ENCODE results near the gene RRAGD. TPM values are rescaled to one million over a fixed set of nuclear protein-coding genes. Genes with fewer than 3 reads are reported as not detected.

Gene RRAGD, protein sequence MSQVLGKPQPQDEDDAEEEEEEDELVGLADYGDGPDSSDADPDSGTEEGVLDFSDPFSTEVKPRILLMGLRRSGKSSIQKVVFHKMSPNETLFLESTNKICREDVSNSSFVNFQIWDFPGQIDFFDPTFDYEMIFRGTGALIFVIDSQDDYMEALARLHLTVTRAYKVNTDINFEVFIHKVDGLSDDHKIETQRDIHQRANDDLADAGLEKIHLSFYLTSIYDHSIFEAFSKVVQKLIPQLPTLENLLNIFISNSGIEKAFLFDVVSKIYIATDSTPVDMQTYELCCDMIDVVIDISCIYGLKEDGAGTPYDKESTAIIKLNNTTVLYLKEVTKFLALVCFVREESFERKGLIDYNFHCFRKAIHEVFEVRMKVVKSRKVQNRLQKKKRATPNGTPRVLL
- polyA plus RNA-seq (2013, experiment 1 of 2) = 4.5 TPM
- 4.6 TPM for polyA plus RNA-seq (2013, experiment 2 of 2)

- H3K4me1 ChIP-seq (ENCODE audit: control insufficient read depth, insufficient read depth, low read length, poor library complexity, severe bottlenecking) = peaks cover 10% of the 10 kb centered on the region
- H3K9me3 ChIP-seq (ENCODE audit: control insufficient read depth, low read length) = no peaks in the 10 kb centered on the region
- H3K4me3 ChIP-seq (ENCODE audit: extremely low read depth, insufficient read depth, low read length, poor library complexity, severe bottlenecking) = peak within 1 kb of the TSS; percentile 62
- no peak within 1 kb of the TSS for H3K27ac ChIP-seq (ENCODE audit: low read depth, low read length, severe bottlenecking)
- H3K36me3 ChIP-seq (ENCODE audit: control insufficient read depth, insufficient read depth, low read length) = no peaks in the 10 kb centered on the region
- 3 to 4% methylated on average over 42 to 54 of the region's 85 CpGs for WGBS, 2 experiments (ENCODE audit: insufficient coverage in 2 of 2)
These were observed at the start of gene RRAGD for GRCh38 chr6:89412071-89413005. Gene RRAGD, minus strand, starts transcription at chr6:89412273. Its CDS starts 280 bp downstream, at chr6:89411993.

DNA sequence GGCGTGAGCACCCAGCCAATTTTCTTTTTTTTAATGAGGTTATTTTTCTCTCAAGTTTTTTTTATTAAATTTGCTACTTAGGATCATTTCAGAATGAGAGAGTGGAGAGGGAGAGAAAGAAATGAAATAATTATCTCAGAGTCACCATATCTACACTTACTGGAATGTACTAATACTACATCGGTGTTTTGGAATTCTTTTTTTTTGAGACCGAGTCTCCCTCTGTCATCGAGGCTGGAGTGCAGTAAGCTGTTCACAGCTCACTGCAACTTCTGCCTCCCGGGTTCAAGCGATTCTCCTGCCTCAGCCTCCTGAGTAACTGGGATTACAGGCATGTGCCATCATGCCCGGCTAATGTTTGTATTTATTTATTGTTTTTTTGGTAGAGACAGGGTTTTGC lies 48.6 kb upstream of the RRAGD start:
- Histone ChIP-seq H3K9me3 (ENCODE audit: control insufficient read depth, low read length) (no peaks in the 10 kb centered on the region), H3K4me3 (ENCODE audit: extremely low read depth, insufficient read depth, low read length, poor library complexity, severe bottlenecking) (no peak overlapping the region), H3K4me1 (ENCODE audit: control insufficient read depth, insufficient read depth, low read length, poor library complexity, severe bottlenecking) (no peaks in the 10 kb centered on the region), H3K27ac (ENCODE audit: low read depth, low read length, severe bottlenecking) (no peak overlapping the region), H3K36me3 (ENCODE audit: control insufficient read depth, insufficient read depth, low read length) (no peaks in the 10 kb centered on the region)
- WGBS, 2 experiments (ENCODE audit: insufficient coverage in 2 of 2) = 89 to 94% methylated on average over 5 to 6 of the region's 7 CpGs

- Histone ChIP-seq H3K4me1 (ENCODE audit: control insufficient read depth, insufficient read depth, low read length, poor library complexity, severe bottlenecking) (no peaks in the 10 kb centered on the region), H3K4me3 (ENCODE audit: extremely low read depth, insufficient read depth, low read length, poor library complexity, severe bottlenecking) (no peak overlapping the region)
- no CpG with 5 or more reads among the region's 1 CpG for WGBS, 2 experiments (ENCODE audit: insufficient coverage in 2 of 2)
These were observed 47.4 kb upstream of the RRAGD start for GRCh38 chr6:89459501-89459900.

GRCh38 chr6:89458704-89459103 lies 46.6 kb upstream of the RRAGD start:
- H3K9me3 ChIP-seq (ENCODE audit: control insufficient read depth, low read length) = no peaks in the 10 kb centered on the region
- H3K4me1 ChIP-seq (ENCODE audit: control insufficient read depth, insufficient read depth, low read length, poor library complexity, severe bottlenecking) = no peaks in the 10 kb centered on the region
- H3K4me3 ChIP-seq (ENCODE audit: extremely low read depth, insufficient read depth, low read length, poor library complexity, severe bottlenecking) = no peak overlapping the region
- no peak overlapping the region for H3K27ac ChIP-seq (ENCODE audit: low read depth, low read length, severe bottlenecking)
- no peaks in the 10 kb centered on the region for H3K36me3 ChIP-seq (ENCODE audit: control insufficient read depth, insufficient read depth, low read length)
- 94 to 100% methylated on average over 4 to 5 of the region's 5 CpGs for WGBS, 2 experiments (ENCODE audit: insufficient coverage in 2 of 2)

More at GRCh38 chr6:89459501-89459900, 47.4 kb upstream of the RRAGD start:
- Histone ChIP-seq H3K36me3 (ENCODE audit: control insufficient read depth, insufficient read depth, low read length) (no peaks in the 10 kb centered on the region), H3K27ac (ENCODE audit: low read depth, low read length, severe bottlenecking) (no peak overlapping the region), H3K9me3 (ENCODE audit: control insufficient read depth, low read length) (no peaks in the 10 kb centered on the region)

- no peaks in the 10 kb centered on the region for H3K36me3 ChIP-seq (ENCODE audit: control insufficient read depth, insufficient read depth, low read length)
- H3K27ac ChIP-seq (ENCODE audit: low read depth, low read length, severe bottlenecking) = no peak overlapping the region
- no peaks in the 10 kb centered on the region for H3K9me3 ChIP-seq (ENCODE audit: control insufficient read depth, low read length)
- H3K4me1 ChIP-seq (ENCODE audit: control insufficient read depth, insufficient read depth, low read length, poor library complexity, severe bottlenecking) = no peaks in the 10 kb centered on the region
- WGBS, 2 experiments (ENCODE audit: insufficient coverage in 2 of 2) = 68 to 83% methylated on average over 2 of the region's 2 CpGs
- no peak overlapping the region for H3K4me3 ChIP-seq (ENCODE audit: extremely low read depth, insufficient read depth, low read length, poor library complexity, severe bottlenecking)
These were observed 42.2 kb upstream of the RRAGD start for GRCh38 chr6:89454300-89454699.

GRCh38 chr6:89452281-89452680 lies 40.2 kb upstream of the RRAGD start:
- H3K4me3 ChIP-seq (ENCODE audit: extremely low read depth, insufficient read depth, low read length, poor library complexity, severe bottlenecking) = no peak overlapping the region
- H3K36me3 ChIP-seq (ENCODE audit: control insufficient read depth, insufficient read depth, low read length) = no peaks in the 10 kb centered on the region
- no peaks in the 10 kb centered on the region for H3K9me3 ChIP-seq (ENCODE audit: control insufficient read depth, low read length)
- no peak overlapping the region for H3K27ac ChIP-seq (ENCODE audit: low read depth, low read length, severe bottlenecking)
- no CpG with 5 or more reads among the region's 1 CpG for WGBS, 2 experiments (ENCODE audit: insufficient coverage in 2 of 2)
- H3K4me1 ChIP-seq (ENCODE audit: control insufficient read depth, insufficient read depth, low read length, poor library complexity, severe bottlenecking) = no peaks in the 10 kb centered on the region

DNA sequence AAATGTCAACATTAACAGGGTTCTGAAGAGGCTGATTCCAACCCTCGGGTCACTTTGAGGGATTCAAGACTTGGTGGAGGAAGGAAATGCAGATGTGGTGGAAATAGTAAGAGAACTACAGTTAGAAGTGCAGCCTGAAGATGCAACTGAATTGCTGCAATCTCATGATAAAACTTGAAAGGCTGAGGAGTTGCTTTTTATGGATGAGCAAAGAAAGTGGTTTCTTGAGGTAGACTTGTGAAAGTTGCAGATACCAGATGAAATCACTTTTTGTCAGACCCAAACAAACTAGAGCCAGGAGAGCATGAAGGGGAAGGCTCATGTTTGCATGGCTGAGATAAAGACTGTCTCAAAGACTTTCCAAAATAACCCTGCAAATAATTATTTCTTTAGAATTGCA lies 37.1 kb upstream of the RRAGD start:
- Histone ChIP-seq H3K4me1 (ENCODE audit: control insufficient read depth, insufficient read depth, low read length, poor library complexity, severe bottlenecking) (no peaks in the 10 kb centered on the region), H3K9me3 (ENCODE audit: control insufficient read depth, low read length) (no peaks in the 10 kb centered on the region), H3K27ac (ENCODE audit: low read depth, low read length, severe bottlenecking) (no peak overlapping the region), H3K4me3 (ENCODE audit: extremely low read depth, insufficient read depth, low read length, poor library complexity, severe bottlenecking) (no peak overlapping the region), H3K36me3 (ENCODE audit: control insufficient read depth, insufficient read depth, low read length) (no peaks in the 10 kb centered on the region)
- WGBS, 2 experiments (ENCODE audit: insufficient coverage in 2 of 2) = 78 to 92% methylated on average over 1 of the region's 1 CpG

DNA sequence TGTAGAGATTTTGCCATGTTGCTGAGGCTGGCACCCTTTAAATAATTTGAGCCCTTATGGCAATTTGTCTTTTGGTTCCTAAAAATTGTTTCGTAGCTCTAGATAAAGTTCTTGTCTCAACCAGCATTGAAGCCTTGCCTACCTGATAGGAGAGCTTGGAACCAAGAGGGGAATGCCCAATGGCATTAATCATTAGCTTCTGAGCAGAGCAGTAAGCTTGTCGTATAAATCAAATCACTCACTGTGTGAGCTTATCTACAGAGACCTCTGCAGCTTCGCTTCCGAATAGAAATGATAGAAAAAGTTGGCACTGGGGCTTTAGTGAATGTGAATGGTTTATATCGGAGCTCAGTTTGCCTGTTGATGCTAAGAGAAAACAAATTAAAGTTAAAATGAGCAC lies 31.6 kb upstream of the RRAGD start:
- Histone ChIP-seq H3K36me3 (ENCODE audit: control insufficient read depth, insufficient read depth, low read length) (no peaks in the 10 kb centered on the region), H3K9me3 (ENCODE audit: control insufficient read depth, low read length) (no peaks in the 10 kb centered on the region), H3K4me1 (ENCODE audit: control insufficient read depth, insufficient read depth, low read length, poor library complexity, severe bottlenecking) (no peaks in the 10 kb centered on the region), H3K27ac (ENCODE audit: low read depth, low read length, severe bottlenecking) (no peak overlapping the region), H3K4me3 (ENCODE audit: extremely low read depth, insufficient read depth, low read length, poor library complexity, severe bottlenecking) (no peak overlapping the region)
- 94 to 100% methylated on average over 5 of the region's 5 CpGs for WGBS, 2 experiments (ENCODE audit: insufficient coverage in 2 of 2)

DNA sequence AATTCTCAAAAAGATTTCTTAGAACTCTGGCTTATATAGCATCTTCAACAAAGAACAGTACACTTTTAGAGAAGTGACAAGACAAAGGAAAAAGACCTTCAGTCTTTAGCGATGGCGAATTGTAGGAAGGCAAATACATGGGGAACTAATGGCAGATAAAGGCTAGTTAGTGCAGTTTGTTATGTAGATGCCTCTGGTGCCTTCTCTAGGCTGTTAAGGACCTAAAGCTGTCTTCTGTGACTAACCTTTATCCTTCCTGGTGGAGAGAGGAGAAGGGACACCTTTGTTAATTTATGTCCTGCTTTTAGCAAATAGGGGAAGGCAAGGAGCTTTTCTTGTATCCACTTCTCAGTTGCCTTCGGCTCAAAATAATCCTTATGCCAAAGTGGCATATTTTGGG lies 28.1 kb upstream of the RRAGD start:
- Histone ChIP-seq H3K4me3 (ENCODE audit: extremely low read depth, insufficient read depth, low read length, poor library complexity, severe bottlenecking) (no peak overlapping the region), H3K9me3 (ENCODE audit: control insufficient read depth, low read length) (no peaks in the 10 kb centered on the region), H3K27ac (ENCODE audit: low read depth, low read length, severe bottlenecking) (no peak overlapping the region), H3K36me3 (ENCODE audit: control insufficient read depth, insufficient read depth, low read length) (no peaks in the 10 kb centered on the region), H3K4me1 (ENCODE audit: control insufficient read depth, insufficient read depth, low read length, poor library complexity, severe bottlenecking) (no peaks in the 10 kb centered on the region)
- 60 to 75% methylated on average over 1 to 2 of the region's 3 CpGs for WGBS, 2 experiments (ENCODE audit: insufficient coverage in 2 of 2)

DNA sequence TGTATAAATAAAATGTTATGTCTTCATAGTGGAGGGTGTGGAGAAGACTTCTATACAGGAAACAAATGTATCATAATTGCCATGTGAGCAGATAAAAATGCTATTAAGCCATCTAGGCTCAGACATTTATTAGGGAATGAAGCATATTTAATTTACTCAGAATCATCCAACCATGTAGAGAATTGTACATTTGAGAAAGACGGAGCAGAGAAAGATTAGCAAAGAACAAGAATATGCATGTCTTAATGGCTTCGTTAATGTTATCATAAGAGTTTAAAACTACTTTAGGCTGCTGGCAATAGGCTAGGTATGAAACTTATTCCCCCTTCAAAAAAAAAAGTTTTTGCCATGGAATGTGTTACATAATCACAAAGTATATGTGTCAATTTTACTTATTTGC lies 26.9 kb upstream of the RRAGD start:
- H3K4me3 ChIP-seq (ENCODE audit: extremely low read depth, insufficient read depth, low read length, poor library complexity, severe bottlenecking) = no peak overlapping the region
- no peaks in the 10 kb centered on the region for H3K9me3 ChIP-seq (ENCODE audit: control insufficient read depth, low read length)
- no CpG with 5 or more reads among the region's 2 CpGs for WGBS, 2 experiments (ENCODE audit: insufficient coverage in 2 of 2)
- no peaks in the 10 kb centered on the region for H3K36me3 ChIP-seq (ENCODE audit: control insufficient read depth, insufficient read depth, low read length)
- H3K4me1 ChIP-seq (ENCODE audit: control insufficient read depth, insufficient read depth, low read length, poor library complexity, severe bottlenecking) = no peaks in the 10 kb centered on the region
- H3K27ac ChIP-seq (ENCODE audit: low read depth, low read length, severe bottlenecking) = no peak overlapping the region
